Right forelimb (tissue), 1 donor: Measurements from ENCODE around the gene COP1.
"Not testable (repeated sequence)": the region's sequence is repeated elsewhere in the genome, so short reads cannot be mapped to it uniquely, and the experiment has no call there.

Experiments used
- DNase-seq: peaks from one replicate; pipeline ENCODE4 v3.0.0-alpha.2; 2018

Gene COP1

DNA sequence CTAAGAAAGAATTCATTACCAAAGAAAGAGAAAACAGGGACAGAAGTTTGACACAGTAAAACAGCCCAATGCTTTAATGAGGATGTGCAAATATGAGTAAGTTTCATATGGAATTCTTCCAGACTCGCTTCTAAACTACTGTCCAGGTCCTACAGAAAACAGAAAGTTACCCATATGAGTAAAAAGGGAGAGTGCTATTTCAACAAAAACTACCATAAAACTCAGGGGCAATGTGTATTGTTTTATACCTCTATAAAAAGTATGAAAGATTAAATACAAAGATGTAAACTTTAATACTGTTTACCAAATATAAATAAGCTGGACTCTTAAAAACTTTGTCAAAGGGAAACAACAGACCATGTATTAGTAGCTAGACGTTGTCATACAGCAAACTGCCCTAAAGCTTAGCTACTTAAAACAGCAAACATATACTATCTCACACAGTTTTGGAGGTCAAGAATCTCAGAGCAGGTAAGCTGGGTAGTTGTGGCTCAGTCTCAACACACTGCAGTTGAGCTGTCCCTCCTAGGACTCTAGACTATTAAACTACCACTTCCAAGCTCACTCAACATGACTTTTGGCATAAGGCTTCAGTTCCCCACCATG is 174.9 kb downstream of the COP1 start:
- no peak for DNase-seq

GRCh38 chr1:176029609-176030008 is 177.5 kb downstream of the COP1 start:
- no peak for DNase-seq

DNA sequence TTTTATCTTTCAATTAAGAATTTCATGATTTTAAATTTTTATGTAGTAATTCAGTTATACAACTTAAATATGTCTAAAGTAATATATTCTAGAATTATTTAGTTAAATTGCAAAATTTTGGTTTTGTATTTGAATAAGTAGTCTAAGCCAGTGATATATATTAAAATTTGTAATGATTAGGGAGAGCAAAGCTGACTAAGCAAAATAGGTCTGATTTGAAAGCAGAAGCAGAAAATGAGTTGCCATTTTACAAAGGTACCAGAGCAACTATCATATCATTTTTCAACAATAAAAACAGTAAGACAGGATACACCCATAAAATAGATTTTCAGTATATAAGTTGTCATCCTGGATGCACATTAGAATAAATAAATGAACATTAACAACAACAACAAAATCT is 177.9 kb downstream of the COP1 start:
- no peak for DNase-seq

DNA sequence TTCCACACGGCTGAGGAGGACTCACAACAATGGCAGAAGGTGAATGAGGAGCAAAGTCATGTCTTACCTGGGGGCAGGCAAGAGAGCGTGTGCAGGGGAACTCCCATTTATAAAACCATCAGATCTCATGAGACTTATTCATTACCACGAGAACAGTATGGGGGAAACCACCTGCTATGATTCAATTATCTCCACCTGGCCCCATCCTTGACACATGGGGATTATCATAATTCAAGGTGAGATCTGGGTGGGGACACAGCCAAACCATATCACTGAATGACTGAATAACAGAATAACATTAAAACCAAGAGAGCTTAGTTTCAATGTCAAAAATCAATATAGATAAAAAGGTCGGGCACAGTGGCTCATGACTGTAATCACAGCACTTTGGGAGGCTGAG is 179.2 kb downstream of the COP1 start:
- DNase-seq, result not testable (repeated sequence)

DNA sequence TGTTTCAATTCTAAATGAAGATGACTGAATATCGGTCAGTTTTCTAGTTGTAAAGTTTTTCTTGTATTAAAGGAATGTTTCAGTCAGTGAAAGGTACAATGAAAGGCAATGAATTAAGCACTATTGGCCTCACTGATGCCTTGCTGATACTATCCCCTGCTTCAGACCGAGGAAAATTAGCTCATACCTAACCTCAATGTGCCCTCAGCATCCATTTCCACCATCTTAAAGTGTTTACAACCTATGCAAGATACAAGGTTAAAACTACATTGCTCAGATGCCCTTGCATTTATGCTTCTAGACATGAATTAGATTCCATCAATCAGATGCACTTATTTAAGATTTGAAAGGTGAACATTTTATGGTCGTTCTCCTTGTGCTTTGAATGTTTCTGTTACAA is 184.5 kb downstream of the COP1 start:
- no peak for DNase-seq

GRCh38 chr1:176017722-176018121 is 189.4 kb downstream of the COP1 start:
- DNase-seq, result no peak

DNA sequence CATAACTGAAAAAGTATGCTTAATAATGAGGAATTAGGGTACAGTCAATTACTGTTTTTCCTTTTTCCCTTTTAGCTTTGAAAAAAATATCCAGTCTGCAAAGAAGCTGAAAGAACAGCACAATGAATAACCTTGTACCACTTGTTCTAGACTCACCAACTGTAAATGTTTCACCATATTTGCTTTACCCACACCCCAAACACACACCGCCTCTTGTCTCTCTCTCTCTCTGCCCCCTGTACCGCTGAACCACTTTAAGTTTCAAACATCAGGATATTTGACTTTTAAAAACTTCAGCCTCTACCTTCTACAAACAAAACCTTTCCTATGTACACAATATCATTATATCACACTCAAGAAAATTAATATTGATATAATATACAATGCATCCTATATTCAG is 197.1 kb downstream of the COP1 start:
- no peak for DNase-seq

GRCh38 chr1:176007756-176008389 is 199.2 kb downstream of the COP1 start:
- not testable (repeated sequence) for DNase-seq

GRCh38 chr1:175994660-175995059 is 212.4 kb downstream of the COP1 start:
- DNase-seq, result not testable (repeated sequence)

DNA sequence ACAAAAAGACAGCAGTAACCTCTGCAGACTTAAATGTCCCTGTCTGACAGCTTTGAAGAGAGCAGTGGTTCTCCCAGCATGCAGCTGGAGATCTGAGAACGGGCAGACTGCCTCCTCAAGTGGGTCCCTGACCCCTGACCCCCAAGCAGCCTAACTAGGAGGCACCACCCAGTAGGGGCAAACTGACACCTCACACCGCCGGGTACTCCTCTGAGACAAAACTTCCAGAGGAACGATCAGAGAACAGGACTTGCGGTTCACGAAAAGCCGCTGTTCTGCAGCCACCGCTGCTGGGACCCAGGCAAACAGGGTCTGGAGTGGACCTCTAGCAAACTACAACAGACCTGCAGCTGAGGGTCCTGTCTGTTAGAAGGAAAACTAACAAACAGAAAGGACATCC is 214.3 kb downstream of the COP1 start:
- not testable (repeated sequence) for DNase-seq

DNA sequence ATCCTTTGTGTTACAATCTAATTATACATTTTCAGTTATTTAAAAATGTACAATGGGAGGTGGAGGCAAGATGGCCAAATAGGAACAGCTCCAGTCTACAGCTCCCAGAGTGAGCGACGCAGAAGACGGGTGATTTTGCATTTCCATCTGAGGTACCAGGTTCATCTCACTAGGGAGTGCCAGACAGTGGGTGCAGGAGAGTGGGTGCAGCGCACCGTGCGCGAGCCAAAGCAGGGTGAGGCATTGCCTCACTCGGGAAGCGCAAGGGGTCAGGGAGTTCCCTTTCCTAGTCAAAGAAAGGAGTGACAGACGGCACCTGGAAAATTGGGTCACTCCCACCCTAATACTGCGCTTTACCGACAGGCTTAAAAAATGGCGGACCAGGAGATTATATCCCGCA is 214.9 kb downstream of the COP1 start:
- not testable (repeated sequence) for DNase-seq

DNA sequence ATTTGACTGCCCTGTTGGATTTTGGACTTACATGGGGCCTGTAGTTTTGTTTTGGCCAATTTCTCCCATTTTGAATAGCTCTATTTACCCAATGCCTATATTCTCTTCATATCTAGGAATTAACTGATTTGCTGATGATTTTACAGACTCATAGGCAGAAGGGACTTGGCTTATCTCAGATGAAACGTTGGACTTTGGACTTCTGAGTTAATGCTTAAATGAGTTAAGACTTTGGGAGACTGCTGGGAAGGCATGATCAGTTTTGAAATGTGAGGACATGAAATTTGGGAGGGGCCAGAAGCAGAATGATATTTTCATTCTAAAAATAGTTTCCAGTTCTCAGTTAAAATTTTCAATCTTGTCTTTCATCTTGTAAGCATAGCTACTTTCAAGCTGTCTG is 222.3 kb downstream of the COP1 start:
- DNase-seq, result no peak

- no peak for DNase-seq
Measured at GRCh38 chr1:175984057-175984812, 222.9 kb downstream of the COP1 start.

- DNase-seq, result not testable (repeated sequence)
Measured at GRCh38 chr1:175983363-175983762, 223.7 kb downstream of the COP1 start.

- DNase-seq, result no peak
Measured at GRCh38 chr1:175981128-175981527, 226.0 kb downstream of the COP1 start.

DNA sequence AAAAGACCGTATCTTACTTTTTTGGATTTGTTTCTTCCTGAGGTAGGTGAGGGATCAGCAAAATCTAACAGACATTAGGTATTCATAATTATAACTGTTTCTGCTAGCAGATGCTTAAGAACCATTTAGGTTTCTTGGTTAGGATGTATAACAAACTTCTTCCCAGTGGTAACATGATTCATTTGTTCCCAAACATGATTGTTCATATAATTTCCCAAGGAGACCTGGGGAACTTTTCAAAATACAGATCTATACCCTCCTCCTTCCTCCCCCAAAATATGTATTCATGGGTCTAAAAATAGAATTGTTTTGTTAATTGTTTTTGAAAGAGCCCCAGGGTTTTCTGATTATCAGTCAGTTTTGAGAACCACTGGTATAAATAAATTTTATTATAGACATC is 228.2 kb downstream of the COP1 start:
- DNase-seq, result no peak

- DNase-seq, result no peak
Measured at GRCh38 chr1:175978476-175978875, 228.6 kb downstream of the COP1 start.

DNA sequence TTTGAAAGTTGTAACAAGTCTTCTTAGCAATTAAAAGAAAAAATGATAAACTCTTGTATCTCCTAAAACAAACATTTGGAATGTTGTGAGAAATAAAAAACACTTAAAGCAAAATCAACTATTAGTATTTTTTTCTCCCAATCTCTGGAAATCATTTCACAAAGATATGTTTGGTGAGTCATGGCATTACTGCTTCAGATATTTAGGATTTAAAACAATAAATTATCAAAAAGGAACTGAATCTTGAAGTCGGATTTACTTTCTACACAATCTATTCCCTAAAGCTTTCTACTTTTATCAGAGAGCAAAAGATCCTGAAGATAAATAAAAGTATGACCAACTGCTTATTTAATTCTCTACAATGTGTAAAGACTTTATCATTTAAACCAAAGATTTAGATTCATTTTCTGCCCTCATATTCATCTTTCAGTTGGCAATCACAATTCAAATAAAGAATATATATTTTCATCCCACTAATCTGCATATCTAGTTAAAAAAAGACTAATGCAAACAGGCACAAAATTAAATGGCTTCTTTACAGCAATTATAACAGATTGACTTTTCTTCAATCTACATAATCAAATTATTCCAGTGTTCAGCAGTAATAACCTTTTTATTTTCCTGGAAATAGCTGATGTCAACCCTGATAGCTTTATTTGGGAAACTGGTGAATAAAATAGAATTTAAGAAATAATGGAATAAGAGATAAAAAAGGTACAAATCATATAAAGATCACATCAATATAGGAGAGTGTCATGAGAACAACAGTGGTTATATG is 230.0 kb downstream of the COP1 start:
- no peak for DNase-seq

GRCh38 chr1:175969231-175969630 is 237.9 kb downstream of the COP1 start:
- no peak for DNase-seq

DNA sequence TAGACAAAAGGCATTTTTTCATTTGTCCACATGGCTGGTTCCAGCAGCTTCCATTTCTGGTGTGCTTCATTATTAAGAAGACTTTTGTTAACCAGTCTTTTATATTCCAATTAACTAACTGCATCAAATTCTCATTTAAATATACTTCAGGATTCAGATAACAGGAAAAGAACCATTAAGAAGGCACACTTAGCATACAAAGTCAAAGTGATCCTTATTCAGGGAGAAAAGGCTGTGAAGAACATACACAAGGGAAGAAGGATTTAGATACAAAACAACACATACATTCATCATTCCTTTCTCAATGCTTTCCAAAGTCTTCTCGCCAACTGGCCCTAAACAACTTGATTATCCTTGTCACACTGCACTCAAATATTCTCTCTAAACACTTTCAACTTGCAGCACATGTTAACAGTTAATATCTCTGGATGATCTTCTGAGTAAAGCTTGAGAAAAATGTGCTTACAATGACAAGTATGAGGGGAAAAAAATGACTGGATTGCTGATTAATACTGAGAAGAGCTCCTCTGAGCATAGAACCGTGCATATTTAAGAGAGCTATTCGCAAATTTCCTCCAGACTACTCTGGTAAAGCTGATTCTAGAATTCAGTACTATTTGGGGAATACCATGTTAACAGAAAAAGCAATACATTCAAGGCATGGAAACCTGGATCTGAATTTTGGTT is 238.5 kb downstream of the COP1 start:
- DNase-seq, result no peak

GRCh38 chr1:175963740-175964139 is 243.3 kb downstream of the COP1 start:
- DNase-seq, result no peak

DNA sequence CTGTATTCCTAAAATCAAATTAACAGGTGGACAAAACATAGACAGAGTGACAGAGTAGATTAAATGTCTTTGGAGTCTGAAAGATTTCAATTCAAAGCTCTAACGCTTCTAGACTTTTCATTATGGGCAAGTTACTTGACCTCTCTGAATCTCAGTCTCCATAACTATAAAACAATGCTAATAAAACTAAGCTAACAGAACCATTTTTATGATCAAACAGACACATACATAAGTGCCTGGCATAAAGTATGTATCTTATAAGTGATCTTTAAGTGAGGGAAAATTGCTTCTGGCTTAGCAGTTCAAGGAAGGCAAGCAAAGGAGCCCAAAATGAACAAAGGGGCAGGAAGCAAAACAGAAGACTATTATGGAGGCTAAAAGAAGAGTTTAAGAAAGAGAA is 246.9 kb downstream of the COP1 start:
- DNase-seq, result no peak

DNA sequence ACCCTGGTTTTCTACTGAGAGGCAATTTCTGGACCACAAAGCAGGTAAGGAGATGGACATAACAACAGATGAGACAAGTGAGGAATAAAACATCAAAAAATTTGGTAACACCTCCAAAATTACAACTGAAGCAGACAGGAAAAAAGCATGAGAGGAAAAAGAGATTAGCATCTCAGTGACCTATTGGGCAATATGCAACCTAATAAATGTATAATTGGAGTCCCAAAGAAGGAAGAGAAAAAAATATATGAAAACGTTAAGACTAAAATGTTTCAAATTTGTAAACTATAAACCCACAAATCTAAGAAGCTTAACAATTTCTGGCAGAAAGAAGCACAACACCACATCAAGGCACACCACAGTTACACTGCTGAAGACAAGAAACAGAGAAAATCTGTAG is 255.5 kb downstream of the COP1 start:
- no peak for DNase-seq
